NK-92 (cell line): Measurements from ENCODE around the gene MTO1.
"Not testable (repeated sequence)": the region's sequence is repeated elsewhere in the genome, so short reads cannot be mapped to it uniquely, and the experiment has no call there.

Source experiments
- DNase-seq: peaks from one replicate; lab custom pipeline; 2025; ENCODE audit not compliant: unreplicated experiment; lab: John Stamatoyannopoulos, UW

MTO1 gene

GRCh38 chr6:73528897-73529296, 67.4 kb downstream of the MTO1 start:
- no peak for DNase-seq

DNA sequence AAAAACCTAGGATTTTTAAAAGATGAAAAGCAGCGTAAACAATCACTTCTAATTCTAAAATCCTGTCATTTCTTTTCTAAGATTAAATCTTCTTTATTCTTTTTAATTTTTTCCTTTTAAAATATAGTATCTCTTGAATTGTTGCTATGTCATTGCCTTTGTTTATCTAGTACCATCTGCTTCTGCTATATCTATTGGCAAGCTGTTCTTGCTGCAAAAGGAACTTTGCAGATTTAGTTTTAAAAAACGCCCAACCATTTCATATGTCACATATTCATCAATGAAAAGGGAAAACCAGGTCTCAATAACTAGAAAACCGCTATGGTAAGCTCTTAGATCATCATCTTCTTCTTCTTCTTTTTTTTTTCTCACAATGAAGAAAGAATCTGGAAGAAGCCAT, 70.8 kb downstream of the MTO1 start:
- no peak for DNase-seq

DNA sequence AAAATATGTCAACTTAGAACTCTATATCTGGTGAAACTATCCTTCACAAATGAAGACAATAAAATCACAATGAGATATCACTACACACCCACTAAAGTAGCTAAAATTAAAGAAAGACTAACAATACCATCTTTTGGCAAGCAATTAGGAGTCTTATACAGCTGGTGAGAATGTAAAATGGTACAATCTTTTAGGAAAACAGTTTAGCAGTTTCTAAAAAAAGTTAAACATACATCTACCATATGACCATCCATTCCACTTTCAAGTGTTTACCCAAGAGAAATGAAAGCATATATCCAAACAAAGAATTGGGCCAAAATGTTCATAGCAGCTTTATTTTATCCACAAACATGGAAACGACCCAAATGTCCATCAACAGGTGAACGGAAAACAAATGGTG, 73.1 kb downstream of the MTO1 start:
- no peak for DNase-seq

GRCh38 chr6:73537677-73538076, 76.1 kb downstream of the MTO1 start:
- DNase-seq, result no peak

DNA sequence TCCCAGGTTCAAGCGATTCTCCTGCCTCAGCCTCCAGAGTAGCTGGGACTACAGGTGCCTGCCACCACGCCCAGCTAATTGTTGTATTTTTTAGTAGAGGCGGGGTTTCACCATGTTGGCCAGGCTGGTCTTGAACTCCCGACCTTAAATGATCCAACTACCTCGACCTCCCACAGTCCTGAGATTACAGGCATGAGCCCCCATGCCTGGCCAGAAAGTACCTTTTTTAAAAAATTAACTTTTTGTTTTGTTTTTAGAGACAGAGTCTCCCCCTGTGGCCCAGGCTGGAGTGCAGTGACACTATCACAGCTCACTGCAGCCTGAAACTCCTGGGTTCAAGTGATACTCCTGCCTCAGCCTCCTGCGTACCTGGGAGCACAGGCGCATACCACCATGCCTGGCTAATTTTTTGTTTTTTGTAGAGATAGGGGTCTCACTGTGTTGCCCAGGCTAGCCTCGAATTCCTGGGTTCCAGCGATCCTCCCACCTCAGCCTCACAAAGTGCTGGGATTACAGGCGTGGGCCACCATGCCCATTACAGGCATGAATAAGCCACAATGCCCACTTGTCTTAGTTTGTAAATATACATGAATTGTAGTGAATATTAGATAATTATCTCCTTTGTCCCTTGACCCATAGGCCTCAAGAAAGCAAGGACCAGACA, 76.7 kb downstream of the MTO1 start:
- no peak for DNase-seq

- not testable (repeated sequence) for DNase-seq
These were observed 80.9 kb downstream of the MTO1 start for GRCh38 chr6:73542481-73542880.

GRCh38 chr6:73542891-73543290, 81.4 kb downstream of the MTO1 start:
- DNase-seq, result no peak

GRCh38 chr6:73547036-73547435, 85.5 kb downstream of the MTO1 start:
- DNase-seq, result no peak

- no peak for DNase-seq
These were observed 87.2 kb downstream of the MTO1 start for GRCh38 chr6:73548458-73549446.

GRCh38 chr6:73551115-73551514, 89.6 kb downstream of the MTO1 start:
- DNase-seq, result not testable (repeated sequence)

GRCh38 chr6:73555380-73555949, 93.9 kb downstream of the MTO1 start:
- DNase-seq, result not testable (repeated sequence)

- no peak for DNase-seq
These were observed 95.3 kb downstream of the MTO1 start for GRCh38 chr6:73556836-73557235.
